Spleen (tissue), 11 donors: ENCODE results near the gene TNFRSF12A. TPM values are rescaled to one million over a fixed set of nuclear protein-coding genes. Genes with fewer than 3 reads are reported as not detected.

ENCODE experiments used
- DNase-seq: peaks from one replicate; pipeline ENCODE4 v3.0.0-alpha.2; 2020
- H3K27ac ChIP-seq, 8 donors: fragments of 200-600 bp; sonication (generic) in 7 of 8; 1 replicate in 4 of 8; 2 replicates in 4 of 8; pipeline versions ENCODE4 v1.5.0 to v1.8.0; 2016 to 2021; ENCODE audit warnings: inconsistent platforms in 4 of 8, mild to moderate bottlenecking in 4 of 8, moderate library complexity in 1 of 8
- H3K27me3 ChIP-seq, 7 donors: fragments of 200-600 bp; sonication (generic) in 6 of 7; replicated peaks in 1 of 7; 1 replicate in 4 of 7; 2 replicates in 3 of 7; pipeline versions ENCODE4 v1.5.0 to v1.8.0; 2016 to 2021; ENCODE audit warnings: inconsistent platforms in 3 of 7, mild to moderate bottlenecking in 1 of 7
- H3K36me3 ChIP-seq, 6 donors: fragments of 200-600 bp; sonication (generic) in 5 of 6; 1 replicate in 4 of 6; 2 replicates in 2 of 6; pipeline versions ENCODE4 v1.5.0 to v1.8.0; 2016 to 2021; ENCODE audit warnings: inconsistent platforms in 2 of 6
- H3K4me1 ChIP-seq, 6 donors: fragments of 200-600 bp; sonication (generic) in 5 of 6; 1 replicate in 3 of 6; 2 replicates in 3 of 6; pipeline versions ENCODE4 v1.5.0 to v1.8.0; 2016 to 2021; ENCODE audit warnings: inconsistent platforms in 3 of 6
- H3K4me3 ChIP-seq, 8 donors: fragments of 200-600 bp; sonication (generic) in 7 of 8; 1 replicate in 4 of 8; 2 replicates in 4 of 8; pipeline versions ENCODE4 v1.5.0 to v1.8.0; 2016 to 2021; ENCODE audit warnings: inconsistent platforms in 4 of 8, mild to moderate bottlenecking in 4 of 8, moderate library complexity in 2 of 8
- H3K9me3 ChIP-seq, 8 donors: fragments of 200-600 bp; sonication (generic) in 7 of 8; 1 replicate in 4 of 8; 2 replicates in 4 of 8; pipeline versions ENCODE4 v1.5.0 to v1.8.0; 2016 to 2021; ENCODE audit warnings: inconsistent platforms in 4 of 8
- CTCF ChIP-seq, 11 experiments: fragments of 200-600 bp in 7 of 11; fragments of 450-650 bp in 4 of 11; sonication (generic) in 4 of 11; IDR thresholded peaks in 8 of 11; conservative IDR thresholded peaks in 3 of 11; 1 replicate in 7 of 11; 2 replicates in 4 of 11; pipeline versions ENCODE4 v1.4.0 to v1.8.0; 2016 to 2021; ENCODE audit warnings: antibody characterized with exemption in 11 of 11, inconsistent platforms in 4 of 11, mild to moderate bottlenecking in 1 of 11
- POLR2A ChIP-seq, 3 donors: fragments of 450-650 bp; IDR thresholded peaks; one replicate each; pipeline ENCODE4 v1.5.1; 2017; ENCODE audit warnings: antibody characterized with exemption in 3 of 3, mild to moderate bottlenecking in 1 of 3
- POLR2AphosphoS5 ChIP-seq, 3 donors: sonication (generic); formaldehyde crosslinking; IDR thresholded peaks; one replicate each; pipeline ENCODE4 v1.5.1; 2017; ENCODE audit warnings: antibody characterized with exemption in 3 of 3
- WGBS, 5 donors: extraction: QIAGEN DNeasy Blood & Tissue Kit in 3 of 5; methylation state at CpG; one replicate each; pipeline versions ENCODE4 v1.1.5 to v1.1.7; 2013 to 2018; 5-methylcytosine and 5-hydroxymethylcytosine counted together
- intact Hi-C: fragments of 100-400 bp; cut with DNase I; formaldehyde crosslinking; loops from one replicate; pipeline ENCODE4 v1.15.0; 2023; ENCODE audit warnings: low total_unique reads
- polyA plus RNA-seq, 3 donors: library from polyadenylated mRNA; stranded (reverse); fragments of 200-250 nt; gene quantifications; one replicate each; pipeline ENCODE4 v1.2.1, GENCODE V29; 2013
- total RNA-seq, 7 donors: library from RNA; depleted of rRNA in 3 of 7; stranded (reverse); fragments of >200 nt in 3 of 7; fragmentation: NEBNext Ultra II Directional in 4 of 7; extraction: Animal tissue kit (Norgen Biotek cat#: 25700) in 4 of 7; gene quantifications; one replicate each; pipeline versions ENCODE4 v1.1.0 to v1.2.1, GENCODE V29; 2016 to 2021
- donor health status: healthy with polysubstance abuse.
- donor health status: DM: no; HTN: no; CAD: no; lungs with moderate emphysema.
- donor health status: DM: no; HTN: no; CAD: no.
- donor health status: Bipolar disorder and iron deficiency.
- donor health status: healthy.
- donor health status: DM: no; HTN: no; CAD: no.
- donor health status: DM: yes; HTN: yes; CAD: no.

Gene TNFRSF12A
- total and polyA plus RNA-seq, 10 donors, result 2.0 to 26.1 (median 8.0) TPM

GRCh38 chr16:2974319-2975056, 45.7 kb upstream of the TNFRSF12A start:
- Histone ChIP-seq H3K4me3 (no peak overlapping the region), H3K27me3 (peaks cover 0 to 17% (median 2%) of the 10 kb centered on the region in 7 donors), H3K27ac (no peak overlapping the region), H3K4me1 (peaks cover 4 to 30% (median 20%) of the 10 kb centered on the region in 6 donors), H3K36me3 (peaks cover 0 to 65% (median 0%) of the 10 kb centered on the region in 6 donors), H3K9me3 (no peaks in the 10 kb centered on the region)
- intact Hi-C loops, result no loop called here
- 85 to 96% (median 92%) methylated on average over 8 to 15 of the region's 15 CpGs for WGBS, 5 donors
- TF ChIP-seq POLR2A (IDR thresholded peaks at IDR 0.05) (no peak), POLR2AphosphoS5 (IDR thresholded peaks at IDR 0.05) (no peak), CTCF (IDR thresholded peaks at IDR 0.05 in 8 of 11, conservative IDR thresholded peaks at IDR 0.05 in 3 of 11) (no peak)
- no peak for DNase-seq

- Histone ChIP-seq H3K4me1 (peaks cover 2 to 30% (median 20%) of the 10 kb centered on the region in 6 donors), H3K27me3 (peaks cover 0 to 16% (median 5%) of the 10 kb centered on the region in 7 donors), H3K9me3 (no peaks in the 10 kb centered on the region), H3K4me3 (no peak overlapping the region), H3K27ac (no peak overlapping the region), H3K36me3 (peaks cover 0 to 65% (median 0%) of the 10 kb centered on the region in 6 donors)
- no peak for DNase-seq
- intact Hi-C loops, result no loop called here
- no peak for TF ChIP-seq POLR2AphosphoS5 (IDR thresholded peaks at IDR 0.05)
- no peak for TF ChIP-seq POLR2A (IDR thresholded peaks at IDR 0.05)
- TF ChIP-seq CTCF (IDR thresholded peaks at IDR 0.05 in 8 of 11, conservative IDR thresholded peaks at IDR 0.05 in 3 of 11), result no peak
- 94 to 97% (median 96%) methylated on average over 11 to 28 of the region's 28 CpGs for WGBS, 5 donors
Measured at GRCh38 chr16:2975161-2975795, 44.9 kb upstream of the TNFRSF12A start.

- H3K9me3 ChIP-seq, result no peaks in the 10 kb centered on the region
- DNase-seq, result no peak
- H3K4me3 ChIP-seq, result no peak overlapping the region
- peaks cover 0 to 65% (median 0%) of the 10 kb centered on the region in 6 donors for H3K36me3 ChIP-seq
- TF ChIP-seq POLR2A (IDR thresholded peaks at IDR 0.05) (no peak), POLR2AphosphoS5 (IDR thresholded peaks at IDR 0.05) (no peak), CTCF (IDR thresholded peaks at IDR 0.05 in 8 of 11, conservative IDR thresholded peaks at IDR 0.05 in 3 of 11) (no peak)
- WGBS, 5 donors, result 89 to 94% (median 93%) methylated on average over 7 of the region's 7 CpGs
- H3K4me1 ChIP-seq, result peaks cover 5 to 29% (median 19%) of the 10 kb centered on the region in 6 donors
- no peak overlapping the region for H3K27ac ChIP-seq
- peaks cover 0 to 13% (median 5%) of the 10 kb centered on the region in 7 donors for H3K27me3 ChIP-seq
- intact Hi-C loops, result no loop called here
Measured at GRCh38 chr16:2976201-2976600, 44.0 kb upstream of the TNFRSF12A start.

- peaks cover 0 to 61% (median 0%) of the 10 kb centered on the region in 6 donors for H3K36me3 ChIP-seq
- WGBS, 5 donors, result 85 to 99% (median 95%) methylated on average over 10 to 15 of the region's 15 CpGs
- no peak for DNase-seq
Measured at GRCh38 chr16:2976673-2977072, 43.5 kb upstream of the TNFRSF12A start.

More at GRCh38 chr16:2976673-2977072, 43.5 kb upstream of the TNFRSF12A start:
- Histone ChIP-seq H3K27me3 (peaks cover 0 to 13% (median 5%) of the 10 kb centered on the region in 7 donors), H3K9me3 (no peaks in the 10 kb centered on the region), H3K4me1 (peaks cover 6 to 29% (median 21%) of the 10 kb centered on the region in 6 donors), H3K27ac (no peak overlapping the region), H3K4me3 (no peak overlapping the region)
- TF ChIP-seq POLR2AphosphoS5 (IDR thresholded peaks at IDR 0.05) (no peak), POLR2A (IDR thresholded peaks at IDR 0.05) (no peak), CTCF (IDR thresholded peaks at IDR 0.05 in 8 of 11, conservative IDR thresholded peaks at IDR 0.05 in 3 of 11) (no peak)
- intact Hi-C loops, result no loop called here
